ENCODE data around the gene TMEM95. TPM values are rescaled to one million over a fixed set of nuclear protein-coding genes. Genes with fewer than 3 reads are reported as not detected.
A peak's percentile ranks its signal among the peaks of the same experiment; 100 is the strongest.

The TMEM95 gene
- total and polyA plus RNA-seq, 2 donors (not counting 1 experiment from before 2014, with no cell fraction given), result 0.25 TPM; not detected in 1

DNA sequence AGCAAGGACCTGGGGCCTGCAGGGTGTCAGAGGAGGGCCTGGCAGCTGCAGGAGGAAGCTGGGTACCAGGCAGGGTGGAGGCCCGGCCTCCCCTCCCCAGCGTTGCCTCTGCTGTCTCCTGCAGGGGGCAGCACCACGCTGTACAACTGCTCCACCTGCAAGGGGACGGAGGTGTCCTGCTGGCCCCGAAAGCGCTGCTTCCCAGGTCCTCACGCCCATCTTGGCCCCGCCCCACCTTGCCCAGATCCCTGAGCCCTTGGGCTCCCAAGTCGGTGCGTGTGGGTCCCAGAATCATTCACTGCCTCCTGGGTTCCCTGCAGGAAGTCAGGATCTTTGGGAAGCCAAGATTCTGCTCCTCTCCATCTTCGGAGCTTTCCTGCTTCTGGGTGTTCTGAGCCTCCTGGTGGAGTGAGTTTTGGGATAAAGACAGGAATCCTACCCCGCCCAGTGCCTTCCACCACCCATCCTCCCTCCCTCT lies 1.2 kb downstream of the TMEM95 start:
- H3K4me1 ChIP-seq (ENCODE audit: control insufficient read depth in 2 of 2, insufficient read depth in 2 of 2, low read length in 2 of 2), result peaks cover 11 to 32% of the 10 kb centered on the region in 2 donors
- ChIA-PET POLR2A (interaction anchor here (0.6 to 1.2 kb wide), 3 partner anchors 79 to 88 kb away, joined by 3 to 6 read pairs (median 3); partner anchors contain the start of gene TMEM102), CTCF (interaction anchor here (0.5 to 5.9 kb wide), 37 partner anchors 11 to 332 kb away, joined by 3 to 43 read pairs (median 5); partner anchors contain the start of genes ACAP1, NEURL4, NLGN2 and PLSCR3)
- DNase-seq (peak; percentile 88), ATAC-seq (ENCODE audit: low read depth) (peak; percentile 51)
- H3K9me3 Mint-ChIP-seq (ENCODE audit: insufficient read depth), result no peaks in the 10 kb centered on the region
- H3K79me2 ChIP-seq (ENCODE audit: control insufficient read depth, insufficient read depth, low read length), result peaks cover 14% of the 10 kb centered on the region
- H3K9ac ChIP-seq (ENCODE audit: low read length), result no peak overlapping the region
- H3K27me3 ChIP-seq (replicated peaks in 1 of 4; ENCODE audit: control extremely low read depth in 1 of 4, control insufficient read depth in 3 of 4, insufficient read depth in 4 of 4, low read length in 3 of 4), result no peaks in the 10 kb centered on the region
- 4% methylated on average over 10 of the region's 12 CpGs for WGBS (ENCODE audit: insufficient coverage)
- H2AFZ ChIP-seq (ENCODE audit: insufficient read depth, low read depth, low read length, poor library complexity, severe bottlenecking), result no peak overlapping the region
- intact Hi-C loops (cut with micrococcal nuclease), result loop anchor here (1.0 kb wide), 7 partner anchors 38 to 332 kb away; partner anchors contain the start of genes PLSCR3, POLR2A, SENP3 and TMEM102
- H3K27ac Mint-ChIP-seq, result no peak overlapping the region
- TF ChIP-seq, protein P1, sequence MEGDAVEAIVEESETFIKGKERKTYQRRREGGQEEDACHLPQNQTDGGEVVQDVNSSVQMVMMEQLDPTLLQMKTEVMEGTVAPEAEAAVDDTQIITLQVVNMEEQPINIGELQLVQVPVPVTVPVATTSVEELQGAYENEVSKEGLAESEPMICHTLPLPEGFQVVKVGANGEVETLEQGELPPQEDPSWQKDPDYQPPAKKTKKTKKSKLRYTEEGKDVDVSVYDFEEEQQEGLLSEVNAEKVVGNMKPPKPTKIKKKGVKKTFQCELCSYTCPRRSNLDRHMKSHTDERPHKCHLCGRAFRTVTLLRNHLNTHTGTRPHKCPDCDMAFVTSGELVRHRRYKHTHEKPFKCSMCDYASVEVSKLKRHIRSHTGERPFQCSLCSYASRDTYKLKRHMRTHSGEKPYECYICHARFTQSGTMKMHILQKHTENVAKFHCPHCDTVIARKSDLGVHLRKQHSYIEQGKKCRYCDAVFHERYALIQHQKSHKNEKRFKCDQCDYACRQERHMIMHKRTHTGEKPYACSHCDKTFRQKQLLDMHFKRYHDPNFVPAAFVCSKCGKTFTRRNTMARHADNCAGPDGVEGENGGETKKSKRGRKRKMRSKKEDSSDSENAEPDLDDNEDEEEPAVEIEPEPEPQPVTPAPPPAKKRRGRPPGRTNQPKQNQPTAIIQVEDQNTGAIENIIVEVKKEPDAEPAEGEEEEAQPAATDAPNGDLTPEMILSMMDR (IDR thresholded peaks at IDR 0.05), result peak; percentile 90
- no peak for TF ChIP-seq EZH2 (IDR thresholded peaks at IDR 0.05; ENCODE audit: borderline replicate concordance, insufficient read depth, low read depth, low read length, poor library complexity, severe bottlenecking)
- H3K4me3 Mint-ChIP-seq, result peak overlapping the region; percentile 39
- H4K20me1 ChIP-seq (ENCODE audit: control insufficient read depth, insufficient read depth, low read length, poor library complexity, severe bottlenecking), result peaks cover 5% of the 10 kb centered on the region
- peaks cover 27% of the 10 kb centered on the region for H3K4me1 Mint-ChIP-seq
- no peak overlapping the region for H3K27ac ChIP-seq (ENCODE audit: low read length in 2 of 2)
- no peak overlapping the region for H3K4me3 ChIP-seq (ENCODE audit: control extremely low read depth in 1 of 5, extremely low read depth in 1 of 5, insufficient read depth in 1 of 5, low read depth in 2 of 5, low read length in 4 of 5)
- no peaks in the 10 kb centered on the region for H3K36me3 ChIP-seq (replicated peaks in 1 of 2; ENCODE audit: control extremely low read depth in 1 of 2, control insufficient read depth in 1 of 2, extremely low read depth in 1 of 2, insufficient read depth in 2 of 2, low read length in 1 of 2)
- H3K27me3 Mint-ChIP-seq, result no peaks in the 10 kb centered on the region
- peak overlapping the region; percentile 30 for H3K4me2 ChIP-seq (replicated peaks; ENCODE audit: low read depth, low read length, poor library complexity, severe bottlenecking)
- no peaks in the 10 kb centered on the region for H3K9me3 ChIP-seq (ENCODE audit: control extremely low read depth in 1 of 3, control insufficient read depth in 2 of 3, insufficient read depth in 1 of 3, low read length in 2 of 3)

DNA sequence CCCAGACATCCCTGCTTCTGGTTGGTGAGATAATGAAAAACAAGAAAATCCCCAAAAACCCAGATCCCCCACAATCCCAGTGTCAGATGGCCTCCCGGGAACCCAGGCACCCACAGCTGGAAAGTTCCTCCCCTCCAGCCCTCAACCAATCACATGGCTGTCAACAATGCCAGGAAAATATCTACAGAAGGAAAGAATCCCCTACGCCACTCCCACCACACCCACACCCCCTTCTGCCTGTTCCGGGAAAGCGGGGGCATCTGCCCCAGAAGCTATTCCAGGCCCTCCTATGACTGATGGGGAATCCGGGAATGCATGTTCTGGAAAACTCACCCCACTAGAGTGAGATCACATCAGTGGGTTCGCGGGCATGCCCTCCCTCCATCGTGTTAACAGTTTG lies 1.8 kb downstream of the TMEM95 start:
- Histone ChIP-seq H3K36me3 (replicated peaks in 1 of 2; ENCODE audit: control extremely low read depth in 1 of 2, control insufficient read depth in 1 of 2, extremely low read depth in 1 of 2, insufficient read depth in 2 of 2, low read length in 1 of 2) (no peaks in the 10 kb centered on the region), H4K20me1 (ENCODE audit: control insufficient read depth, insufficient read depth, low read length, poor library complexity, severe bottlenecking) (peaks cover 4% of the 10 kb centered on the region), H2AFZ (ENCODE audit: insufficient read depth, low read depth, low read length, poor library complexity, severe bottlenecking) (no peak overlapping the region), H3K27me3 (replicated peaks in 1 of 4; ENCODE audit: control extremely low read depth in 1 of 4, control insufficient read depth in 3 of 4, insufficient read depth in 4 of 4, low read length in 3 of 4) (peaks cover 0 to under 1% (median 0%) of the 10 kb centered on the region in 4 experiments), H3K9ac (ENCODE audit: low read length) (no peak overlapping the region), H3K4me1 (ENCODE audit: control insufficient read depth in 2 of 2, insufficient read depth in 2 of 2, low read length in 2 of 2) (peaks cover 9 to 30% of the 10 kb centered on the region in 2 donors), H3K9me3 (ENCODE audit: control extremely low read depth in 1 of 3, control insufficient read depth in 2 of 3, insufficient read depth in 1 of 3, low read length in 2 of 3) (no peaks in the 10 kb centered on the region), H3K27ac (ENCODE audit: low read length in 2 of 2) (no peak overlapping the region), H3K79me2 (ENCODE audit: control insufficient read depth, insufficient read depth, low read length) (peaks cover 14% of the 10 kb centered on the region), H3K4me3 (ENCODE audit: control extremely low read depth in 1 of 5, extremely low read depth in 1 of 5, insufficient read depth in 1 of 5, low read depth in 2 of 5, low read length in 4 of 5) (no peak overlapping the region), H3K4me2 (replicated peaks; ENCODE audit: low read depth, low read length, poor library complexity, severe bottlenecking) (no peak overlapping the region)
- ATAC-seq (ENCODE audit: low read depth) (no peak), DNase-seq (peak; percentile 11)
- Mint-ChIP-seq H3K4me1 (peaks cover 24% of the 10 kb centered on the region), H3K9me3 (ENCODE audit: insufficient read depth) (no peaks in the 10 kb centered on the region), H3K27me3 (no peaks in the 10 kb centered on the region), H3K27ac (peak overlapping the region; percentile 56), H3K4me3 (no peak overlapping the region)
- ChIA-PET POLR2A (interaction anchor here (0.6 to 1.2 kb wide), 2 partner anchors 80 to 87 kb away, joined by 3 to 6 read pairs; no protein-coding TSS in a partner anchor), CTCF (interaction anchor here (0.7 to 5.9 kb wide), 25 partner anchors 27 to 331 kb away, joined by 3 to 43 read pairs (median 6); partner anchors contain the start of genes NEURL4, NLGN2, PLSCR3 and SENP3)
- intact Hi-C loops (cut with micrococcal nuclease), result loop anchor here (1.0 kb wide), 7 partner anchors 38 to 332 kb away; partner anchors contain the start of genes PLSCR3, POLR2A, SENP3 and TMEM102
- 79% methylated on average over 8 of the region's 8 CpGs for WGBS (ENCODE audit: insufficient coverage)
- no peak for TF ChIP-seq EZH2 (IDR thresholded peaks at IDR 0.05; ENCODE audit: borderline replicate concordance, insufficient read depth, low read depth, low read length, poor library complexity, severe bottlenecking)
- TF ChIP-seq, protein P1 (IDR thresholded peaks at IDR 0.05), result no peak

All from B cell (primary cell).